K562 treated with DMSO at 1 percent for 24 hours (cell line): ENCODE data around the gene ANKRD2. TPM values are rescaled to one million over a fixed set of nuclear protein-coding genes. Genes with fewer than 3 reads are reported as not detected.

ENCODE experiments used
- total RNA-seq: library from RNA; unstranded; fragments of 300-600 nt; gene quantifications from 2 replicates; pipeline ENCODE4 v1.2.3, GENCODE V29; 2022; ENCODE audit warnings: low read depth; ENCODE audit not compliant: insufficient read depth

The ANKRD2 gene, protein sequence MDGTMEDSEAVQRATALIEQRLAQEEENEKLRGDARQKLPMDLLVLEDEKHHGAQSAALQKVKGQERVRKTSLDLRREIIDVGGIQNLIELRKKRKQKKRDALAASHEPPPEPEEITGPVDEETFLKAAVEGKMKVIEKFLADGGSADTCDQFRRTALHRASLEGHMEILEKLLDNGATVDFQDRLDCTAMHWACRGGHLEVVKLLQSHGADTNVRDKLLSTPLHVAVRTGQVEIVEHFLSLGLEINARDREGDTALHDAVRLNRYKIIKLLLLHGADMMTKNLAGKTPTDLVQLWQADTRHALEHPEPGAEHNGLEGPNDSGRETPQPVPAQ
- not detected in 2 replicates for total RNA-seq

DNA sequence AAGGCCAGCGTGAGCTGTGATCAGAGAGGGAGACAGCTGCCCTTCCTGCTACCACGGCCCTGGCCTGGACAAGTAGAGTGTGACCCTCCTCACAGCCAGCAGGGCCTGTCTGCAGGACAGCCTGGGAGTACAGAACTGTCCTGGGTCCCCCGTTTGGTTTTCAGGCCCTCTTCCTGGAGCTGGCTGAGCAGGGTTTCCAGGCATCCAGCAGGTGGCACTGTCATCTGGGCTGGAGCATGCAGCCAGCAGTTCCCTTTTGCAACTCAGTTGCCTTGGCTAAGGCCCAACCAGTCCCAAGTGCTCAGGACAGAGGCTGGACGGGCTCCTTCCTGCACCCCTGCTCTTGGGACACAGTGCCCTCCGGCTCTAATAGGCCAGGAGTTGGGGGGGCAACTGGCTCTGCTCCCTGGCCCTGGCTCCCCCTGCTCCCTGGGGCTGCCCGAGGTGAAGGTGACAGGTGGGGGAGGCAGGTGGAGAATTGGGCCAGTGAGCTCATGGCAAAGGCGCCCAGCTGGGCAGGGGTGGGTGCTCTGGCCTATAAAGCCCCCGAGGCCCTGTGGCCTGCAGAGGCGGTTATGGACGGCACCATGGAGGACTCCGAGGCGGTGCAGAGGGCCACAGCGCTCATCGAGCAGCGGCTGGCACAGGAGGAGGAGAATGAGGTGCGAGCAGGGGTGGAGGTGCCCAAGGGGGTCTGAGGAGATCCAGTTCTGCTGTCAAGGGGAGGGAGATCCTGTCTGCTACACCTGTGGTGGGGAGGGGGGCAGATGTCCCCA is at the start of gene ANKRD2:
Gene ANKRD2, plus strand, starts transcription at position 566 of the 776 bp plus-strand sequence. Its CDS starts 10 bp downstream, at position 576.

DNA sequence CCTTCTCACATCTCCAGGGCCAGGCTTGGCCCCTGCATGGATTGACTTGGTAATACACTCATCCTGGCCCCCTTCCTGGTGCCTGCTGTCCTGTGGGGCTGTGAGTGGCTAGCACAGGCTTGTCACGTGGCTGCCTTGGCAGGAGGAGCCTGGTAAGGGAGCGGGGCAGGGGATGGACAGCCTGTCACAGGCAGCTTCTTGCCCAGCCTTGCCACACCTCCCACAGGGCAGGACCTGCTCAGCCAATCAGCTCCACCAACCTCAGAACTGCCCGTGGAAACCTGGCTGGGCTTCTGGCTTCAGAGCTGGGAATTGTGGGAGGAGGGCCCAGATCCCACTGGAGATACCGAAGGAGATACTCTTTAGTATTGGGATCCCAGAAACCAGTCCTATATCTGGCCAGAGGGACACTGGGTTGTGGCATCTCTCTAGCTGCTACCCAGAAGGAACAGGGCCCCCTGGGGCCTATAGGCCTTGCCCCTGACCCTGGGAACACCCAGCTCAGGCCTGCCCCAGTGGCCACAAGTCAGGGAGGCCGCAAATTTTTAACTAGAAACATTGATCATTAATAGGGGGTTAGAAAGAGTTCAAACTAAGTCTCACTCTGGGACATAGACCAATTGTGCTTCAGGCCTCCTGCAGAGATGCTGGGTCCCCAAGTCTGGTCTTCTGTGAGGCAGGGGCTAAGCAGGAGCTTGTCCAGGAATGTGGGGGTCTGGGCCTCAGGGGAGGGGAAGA is 11.7 kb downstream of the ANKRD2 start, which contains the start of gene HOGA1:
Gene HOGA1, plus strand, starts transcription at position 330 of the 738 bp plus-strand sequence. Its CDS starts 315 bp downstream, at position 645.

DNA sequence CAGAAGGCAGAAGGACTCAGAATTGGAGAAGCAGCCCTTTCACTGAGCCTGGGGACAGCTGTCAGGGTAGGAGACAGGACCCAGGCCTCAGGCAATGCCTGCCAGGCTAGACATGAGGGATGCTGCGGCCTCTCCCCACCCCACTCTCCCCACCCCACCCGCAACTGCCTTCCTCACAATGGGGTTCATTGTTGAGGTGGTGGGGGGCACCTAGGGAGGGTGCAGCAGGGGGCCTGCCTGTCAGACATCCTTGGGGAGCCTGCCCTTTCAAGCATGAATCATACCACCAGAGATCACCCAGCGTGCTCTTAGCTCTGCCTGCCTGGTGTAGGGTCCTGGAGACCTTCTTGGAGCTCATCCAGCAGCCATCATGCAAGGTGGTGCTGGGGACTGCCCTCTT is 16.9 kb downstream of the ANKRD2 start, which contains the start of gene C10orf62:
Gene C10orf62, plus strand, starts transcription at position 243 of the 400 bp plus-strand sequence. CDS start 177 bp downstream, outside the sequence.

DNA sequence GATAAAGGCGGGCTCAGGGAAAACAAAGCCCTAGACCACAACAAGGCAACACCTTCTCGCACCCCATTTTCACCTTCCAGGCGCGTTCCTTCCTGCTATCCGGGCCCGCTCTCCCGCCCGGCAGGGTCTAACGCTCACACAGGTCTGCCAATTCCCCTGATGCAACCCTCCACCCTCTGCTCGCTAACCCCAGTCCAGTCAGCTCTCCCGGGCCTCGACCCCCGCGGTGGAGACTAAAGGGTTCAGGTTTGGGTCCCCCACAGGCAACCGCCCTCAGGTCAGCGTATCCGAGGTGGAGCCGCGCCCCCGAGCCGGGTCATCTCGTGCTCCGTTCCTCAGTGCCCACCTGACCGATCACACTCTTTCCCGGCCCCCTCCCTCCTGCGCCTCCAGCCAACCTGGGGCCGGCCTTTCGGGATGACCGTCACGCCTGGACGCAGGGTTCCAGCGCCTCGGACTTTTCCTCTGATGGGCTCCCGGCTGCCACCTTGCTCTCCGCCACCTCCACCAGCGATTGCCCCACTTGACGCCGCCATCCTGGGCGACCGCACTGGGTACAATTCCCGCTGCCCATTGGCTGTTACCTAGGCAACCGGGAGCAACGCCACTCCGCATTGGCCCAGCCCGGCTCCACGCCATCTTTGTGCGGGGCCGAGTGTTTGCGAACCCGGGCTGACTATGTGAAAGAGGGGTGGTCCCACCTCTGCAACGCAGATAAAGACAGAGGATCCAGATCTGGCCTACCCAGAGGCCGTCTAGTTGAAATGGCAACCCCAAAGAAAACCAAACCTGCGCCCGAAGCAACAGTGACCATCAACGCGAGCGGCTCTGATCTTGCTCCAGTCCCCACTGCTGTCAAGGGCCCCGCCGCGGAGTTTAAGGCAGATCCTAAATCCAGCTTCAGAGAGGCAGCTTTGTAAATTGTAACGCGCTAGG is 60.6 kb downstream of the ANKRD2 start, which contains the start of gene MORN4:
Gene MORN4, minus strand, starts transcription at position 552 of the 936 bp plus-strand sequence. CDS start 13,847 bp downstream, outside the sequence.

Other genes with a start within 250 kb of the ANKRD2 start
- 26.4 and 27.1 TPM in 2 replicates for gene FRAT2, start 238.1 kb upstream of the ANKRD2 start, total RNA-seq
- 11.3 and 12.1 TPM in 2 replicates for gene RRP12, start 171.4 kb upstream of the ANKRD2 start, total RNA-seq
- gene PGAM1, start 146.6 kb upstream of the ANKRD2 start, total RNA-seq = 193 and 195 TPM in 2 replicates
- 54.5 and 59.9 TPM in 2 replicates for gene EXOSC1, start 126.8 kb upstream of the ANKRD2 start, total RNA-seq
- gene ZDHHC16, start 126.6 kb upstream of the ANKRD2 start, total RNA-seq = 23.4 and 23.9 TPM in 2 replicates
- gene MMS19, start 74.4 kb upstream of the ANKRD2 start, total RNA-seq = 34.9 and 37.1 TPM in 2 replicates
- 10.2 and 10.6 TPM in 2 replicates for gene UBTD1, start 73.9 kb upstream of the ANKRD2 start, total RNA-seq
- gene HOGA1, start 11.6 kb downstream of the ANKRD2 start, total RNA-seq = not detected in 2 replicates
- gene C10orf62, start 16.9 kb downstream of the ANKRD2 start, total RNA-seq = not detected in 2 replicates
- gene MORN4, start 60.7 kb downstream of the ANKRD2 start, total RNA-seq = 10.2 and 13.4 TPM in 2 replicates
- 27.1 and 28.2 TPM in 2 replicates for gene PI4K2A, start 67.9 kb downstream of the ANKRD2 start, total RNA-seq
- 14.2 and 15.3 TPM in 2 replicates for gene AVPI1, start 114.5 kb downstream of the ANKRD2 start, total RNA-seq
- gene MARVELD1, start 141.0 kb downstream of the ANKRD2 start, total RNA-seq = 8.5 TPM in 2 replicates
- gene ZFYVE27, start 164.3 kb downstream of the ANKRD2 start, total RNA-seq = 20.8 and 22.8 TPM in 2 replicates
- gene SFRP5, start 199.2 kb downstream of the ANKRD2 start, total RNA-seq = not detected in 2 replicates